CD14-positive monocyte (primary cell): Measurements from ENCODE around the gene LRRC1. TPM values are rescaled to one million over a fixed set of nuclear protein-coding genes. Genes with fewer than 3 reads are reported as not detected.
"Not testable (repeated sequence)": the region's sequence is repeated elsewhere in the genome, so short reads cannot be mapped to it uniquely, and the experiment has no call there.

ENCODE experiments used
- DNase-seq, 3 donors: peaks; one replicate each; pipeline ENCODE4 v3.0.0-alpha.2; 2011 to 2022
- H2AFZ ChIP-seq: 2 replicates; pipeline ENCODE4 v1.6.0; 2012; ENCODE audit warnings: mild to moderate bottlenecking, low read depth, low read length, inconsistent platforms; ENCODE audit not compliant: insufficient read depth, poor library complexity, severe bottlenecking
- H3K27ac ChIP-seq, 2 donors: 1 replicate in 1 of 2; 2 replicates in 1 of 2; pipeline ENCODE4 v1.5.1; 2012 to 2013; ENCODE audit warnings: low read length in 2 of 2, control low read depth in 1 of 2, inconsistent platforms in 1 of 2, low read depth in 1 of 2, mild to moderate bottlenecking in 1 of 2
- H3K27me3 ChIP-seq, 2 donors: one replicate each; pipeline versions ENCODE4 v1.6.0 to v1.6.1; 2011 to 2013; ENCODE audit warnings: low read length in 2 of 2; ENCODE audit not compliant: control insufficient read depth in 2 of 2, insufficient read depth in 2 of 2
- H3K36me3 ChIP-seq, 2 donors: replicated peaks in 1 of 2; 1 replicate in 1 of 2; 2 replicates in 1 of 2; pipeline versions ENCODE4 v1.5.1 to v1.6.1; 2012 to 2013; ENCODE audit warnings: low read length in 2 of 2, control low read depth in 1 of 2, inconsistent platforms in 1 of 2, mild to moderate bottlenecking in 1 of 2; ENCODE audit not compliant: insufficient read depth in 2 of 2, control insufficient read depth in 1 of 2
- H3K4me1 ChIP-seq, 2 donors: 1 replicate in 1 of 2; 2 replicates in 1 of 2; pipeline versions ENCODE4 v1.5.1 to v1.6.1; 2012 to 2013; ENCODE audit warnings: low read length in 2 of 2, control low read depth in 1 of 2, inconsistent platforms in 1 of 2, mild to moderate bottlenecking in 1 of 2, moderate library complexity in 1 of 2; ENCODE audit not compliant: insufficient read depth in 2 of 2, control insufficient read depth in 1 of 2
- H3K4me2 ChIP-seq: replicated peaks from 2 replicates; pipeline ENCODE3; 2012; ENCODE audit warnings: low read length, moderate library complexity, mild to moderate bottlenecking; ENCODE audit not compliant: poor library complexity, severe bottlenecking; ENCODE audit errors: extremely low read depth
- H3K4me3 ChIP-seq, 3 experiments: fragments of 200-600 bp in 1 of 3; sonication (generic) in 1 of 3; replicated peaks in 1 of 3; 1 replicate in 2 of 3; 2 replicates in 1 of 3; pipeline ENCODE4 v1.5.1; 2011 to 2013; ENCODE audit warnings: low read length in 3 of 3, mild to moderate bottlenecking in 3 of 3, control low read depth in 2 of 3, low read depth in 2 of 3, inconsistent platforms in 1 of 3, moderate library complexity in 1 of 3
- H3K79me2 ChIP-seq: 2 replicates; pipeline ENCODE4 v1.6.0; 2012; ENCODE audit warnings: mild to moderate bottlenecking, control low read depth, inconsistent platforms, low read length, moderate library complexity; ENCODE audit not compliant: insufficient read depth
- H3K9ac ChIP-seq: 2 replicates; pipeline ENCODE4 v1.6.0; 2017; ENCODE audit warnings: low read length, mild to moderate bottlenecking; ENCODE audit not compliant: insufficient read depth, poor library complexity, severe bottlenecking
- H3K9me3 ChIP-seq, 2 donors: replicated peaks in 1 of 2; 1 replicate in 1 of 2; 2 replicates in 1 of 2; pipeline versions ENCODE4 v1.5.1 to v1.6.1; 2012 to 2013; ENCODE audit warnings: low read length in 2 of 2, control low read depth in 1 of 2; ENCODE audit not compliant: control insufficient read depth in 1 of 2, insufficient read depth in 1 of 2
- H4K20me1 ChIP-seq: 2 replicates; pipeline ENCODE4 v1.6.0; 2012; ENCODE audit warnings: mild to moderate bottlenecking, low read length, control low read depth, moderate library complexity; ENCODE audit not compliant: insufficient read depth
- H3K27ac Mint-ChIP-seq, 7 donors: one replicate each; pipeline ENCODE4 v1.8.0; 2020; ENCODE audit warnings: mild to moderate bottlenecking in 7 of 7, mixed read lengths in 7 of 7, moderate library complexity in 6 of 7, inconsistent platforms in 2 of 7
- H3K27me3 Mint-ChIP-seq, 3 donors: one replicate each; pipeline ENCODE4 v1.8.0; 2021 to 2022; ENCODE audit warnings: low read depth in 3 of 3, mild to moderate bottlenecking in 3 of 3, mixed read lengths in 3 of 3, moderate library complexity in 3 of 3, inconsistent platforms in 1 of 3
- H3K36me3 Mint-ChIP-seq, 2 donors: one replicate each; pipeline ENCODE4 v1.8.0; 2020; ENCODE audit warnings: mixed read lengths in 2 of 2, inconsistent platforms in 1 of 2, mild to moderate bottlenecking in 1 of 2
- H3K4me1 Mint-ChIP-seq: one replicate; pipeline ENCODE4 v1.8.0; 2020; ENCODE audit warnings: mild to moderate bottlenecking, mixed read lengths
- H3K4me3 Mint-ChIP-seq, 2 donors: one replicate each; pipeline ENCODE4 v1.8.0; 2020; ENCODE audit warnings: mild to moderate bottlenecking in 2 of 2, mixed read lengths in 2 of 2, moderate library complexity in 1 of 2
- H3K9me3 Mint-ChIP-seq, 7 donors: one replicate each; pipeline ENCODE4 v1.8.0; 2020 to 2022; ENCODE audit warnings: mixed read lengths in 7 of 7, mild to moderate bottlenecking in 6 of 7, moderate library complexity in 6 of 7, inconsistent platforms in 2 of 7
- WGBS: methylation state at CpG from one replicate; pipeline ENCODE4 v1.1.5; 2013; ENCODE audit warnings: missing lambda C conversion rate; ENCODE audit not compliant: insufficient coverage; 5-methylcytosine and 5-hydroxymethylcytosine counted together
- intact Hi-C, 2 donors: fragments of 100-400 bp; cut with micrococcal nuclease; formaldehyde crosslinking; loops; one replicate each; pipeline versions ENCODE4 v1.15.0 to v1.15.1; 2023
- polyA plus RNA-seq, 3 donors: library from polyadenylated mRNA; depleted of rRNA in 1 of 3; unstranded in 2 of 3; stranded (reverse) in 1 of 3; fragments of 300-500 nt in 2 of 3; fragments of >200 nt in 1 of 3; fragmentation: Illumina TruSeq in 2 of 3; gene quantifications; 1 replicate in 2 of 3; 2 replicates in 1 of 3; pipeline ENCODE4 v1.2.3, GENCODE V29; 2012 to 2021
- TF ChIP-seq, protein P1 (sequence below): fragments of 200-600 bp; IDR thresholded peaks from one replicate; pipeline ENCODE4 v1.8.0; 2022; ENCODE audit warnings: antibody characterized with exemption, mild to moderate bottlenecking

Gene LRRC1
- polyA plus RNA-seq, 3 donors, result 0.18 to 1.6 (median 0.92) TPM

DNA sequence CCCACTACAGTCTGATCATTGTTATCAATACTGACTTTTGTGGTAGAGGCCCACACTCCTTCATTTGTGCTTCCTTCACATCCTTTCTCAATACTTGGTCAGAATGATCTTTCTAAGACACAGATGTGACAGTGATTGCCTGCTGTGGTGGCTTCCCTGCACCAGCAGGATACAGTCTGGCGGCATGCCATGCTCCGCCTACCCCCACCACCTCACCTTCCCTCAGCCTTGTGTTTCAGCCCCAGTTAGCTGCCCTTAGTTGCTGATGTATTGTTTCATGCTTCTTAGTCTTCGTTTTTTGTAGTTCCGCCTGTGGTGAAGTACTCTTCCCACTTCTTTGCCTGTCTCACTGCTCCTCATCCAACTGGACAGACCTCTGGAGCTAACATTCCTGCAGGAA, 10.9 kb downstream of the LRRC1 start:
- no peak overlapping the region for H2AFZ ChIP-seq
- no peak overlapping the region for H3K27ac ChIP-seq
- Mint-ChIP-seq H3K36me3 (no peaks in the 10 kb centered on the region), H3K9me3 (peaks cover 0 to 6% (median 2%) of the 10 kb centered on the region in 7 donors), H3K4me3 (no peak overlapping the region), H3K27me3 (no peaks in the 10 kb centered on the region), H3K27ac (no peak overlapping the region), H3K4me1 (peaks cover 4% of the 10 kb centered on the region)
- DNase-seq, result no peak
- H3K79me2 ChIP-seq, result no peaks in the 10 kb centered on the region
- H4K20me1 ChIP-seq, result no peaks in the 10 kb centered on the region
- intact Hi-C loops, result no loop called here
- 90% methylated on average over 4 of the region's 4 CpGs for WGBS
- TF ChIP-seq, protein P1, sequence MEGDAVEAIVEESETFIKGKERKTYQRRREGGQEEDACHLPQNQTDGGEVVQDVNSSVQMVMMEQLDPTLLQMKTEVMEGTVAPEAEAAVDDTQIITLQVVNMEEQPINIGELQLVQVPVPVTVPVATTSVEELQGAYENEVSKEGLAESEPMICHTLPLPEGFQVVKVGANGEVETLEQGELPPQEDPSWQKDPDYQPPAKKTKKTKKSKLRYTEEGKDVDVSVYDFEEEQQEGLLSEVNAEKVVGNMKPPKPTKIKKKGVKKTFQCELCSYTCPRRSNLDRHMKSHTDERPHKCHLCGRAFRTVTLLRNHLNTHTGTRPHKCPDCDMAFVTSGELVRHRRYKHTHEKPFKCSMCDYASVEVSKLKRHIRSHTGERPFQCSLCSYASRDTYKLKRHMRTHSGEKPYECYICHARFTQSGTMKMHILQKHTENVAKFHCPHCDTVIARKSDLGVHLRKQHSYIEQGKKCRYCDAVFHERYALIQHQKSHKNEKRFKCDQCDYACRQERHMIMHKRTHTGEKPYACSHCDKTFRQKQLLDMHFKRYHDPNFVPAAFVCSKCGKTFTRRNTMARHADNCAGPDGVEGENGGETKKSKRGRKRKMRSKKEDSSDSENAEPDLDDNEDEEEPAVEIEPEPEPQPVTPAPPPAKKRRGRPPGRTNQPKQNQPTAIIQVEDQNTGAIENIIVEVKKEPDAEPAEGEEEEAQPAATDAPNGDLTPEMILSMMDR, result no peak
- H3K4me3 ChIP-seq, result no peak overlapping the region
- H3K36me3 ChIP-seq, result no peaks in the 10 kb centered on the region
- no peak overlapping the region for H3K4me2 ChIP-seq
- no peaks in the 10 kb centered on the region for H3K27me3 ChIP-seq
- H3K9ac ChIP-seq, result no peak overlapping the region
- H3K4me1 ChIP-seq, result no peaks in the 10 kb centered on the region
- H3K9me3 ChIP-seq, result peaks cover 0 to 3% of the 10 kb centered on the region in 2 donors

DNA sequence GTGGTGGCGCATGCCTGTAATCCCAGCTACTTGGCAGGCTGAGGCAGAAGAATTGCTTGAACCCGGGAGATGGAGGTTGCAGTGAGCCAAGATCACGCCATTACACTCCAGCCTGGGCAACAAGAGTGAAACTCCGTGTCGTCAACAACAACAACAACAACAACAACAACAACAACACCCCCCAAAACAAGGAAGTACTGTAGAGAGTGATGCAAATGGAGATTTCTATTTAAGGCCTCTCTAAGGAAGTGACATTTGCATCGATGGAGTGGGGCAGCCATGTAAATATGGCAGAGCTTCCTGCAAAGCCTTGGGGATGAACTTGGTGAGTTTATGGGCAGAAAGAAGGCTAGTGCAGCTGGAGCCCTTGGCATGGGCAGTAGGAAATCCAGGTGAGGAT, 12.8 kb downstream of the LRRC1 start:
- H3K27ac ChIP-seq, H3K27me3 ChIP-seq, H3K4me1 ChIP-seq, H3K4me3 ChIP-seq, intact Hi-C loops, H3K79me2 ChIP-seq, H3K4me2 ChIP-seq, H3K4me3 Mint-ChIP-seq, H4K20me1 ChIP-seq, H3K4me1 Mint-ChIP-seq, H3K36me3 Mint-ChIP-seq, H3K9me3 ChIP-seq, H2AFZ ChIP-seq, H3K36me3 ChIP-seq, H3K9ac ChIP-seq, DNase-seq, H3K27me3 Mint-ChIP-seq, H3K9me3 Mint-ChIP-seq: not testable (repeated sequence)
- H3K27ac Mint-ChIP-seq, result peak overlapping the region in 1 of 7 donors; percentile 27
- WGBS, result 29% methylated on average over 1 of the region's 6 CpGs
